Astrocyte (in vitro differentiated cells and primary cell): ENCODE measurements around the gene TERB2. TPM values are rescaled to one million over a fixed set of nuclear protein-coding genes. Genes with fewer than 3 reads are reported as not detected.
A peak's percentile ranks its signal among the peaks of the same experiment; 100 is the strongest.
"Not testable (repeated sequence)": the region's sequence is repeated elsewhere in the genome, so short reads cannot be mapped to it uniquely, and the experiment has no call there.

Source experiments
- DNase-seq: peaks from one replicate; pipeline ENCODE4 v3.0.0-alpha.2; 2010; ENCODE audit warnings: low read depth
- FAIRE-seq: peaks from 2 replicates; lab custom pipeline; 2011; peaks lifted over from hg19 to GRCh38; lab: Jason Lieb, UNC
- H2AFZ ChIP-seq: 2 replicates; pipeline ENCODE4 v1.6.0; 2012; ENCODE audit warnings: low read depth, low read length, inconsistent platforms
- H3K27ac ChIP-seq: 2 replicates; pipeline ENCODE4 v1.5.1; 2011; ENCODE audit warnings: low read depth, low read length, inconsistent platforms
- H3K27me3 ChIP-seq: 2 replicates; pipeline ENCODE4 v1.6.0; 2011; ENCODE audit warnings: low read length, inconsistent platforms; ENCODE audit not compliant: insufficient read depth
- H3K36me3 ChIP-seq: 2 replicates; pipeline ENCODE4 v1.5.1; 2011; ENCODE audit warnings: low read length, inconsistent platforms; ENCODE audit not compliant: insufficient read depth
- H3K4me1 ChIP-seq: 2 replicates; pipeline ENCODE4 v1.5.1; 2011; ENCODE audit warnings: low read length, inconsistent platforms; ENCODE audit not compliant: insufficient read depth
- H3K4me2 ChIP-seq: 2 replicates; pipeline ENCODE4 v1.6.0; 2012; ENCODE audit warnings: low read length, inconsistent platforms
- H3K4me3 ChIP-seq: 2 replicates; pipeline ENCODE4 v1.5.1; 2011; ENCODE audit warnings: low read depth, mild to moderate bottlenecking, low read length, inconsistent platforms; ENCODE audit not compliant: insufficient read depth
- H3K79me2 ChIP-seq: 2 replicates; pipeline ENCODE4 v1.6.0; 2012; ENCODE audit warnings: mild to moderate bottlenecking, low read length, inconsistent platforms; ENCODE audit not compliant: insufficient read depth
- H3K9ac ChIP-seq: 2 replicates; pipeline ENCODE4 v1.6.0; 2012; ENCODE audit warnings: mild to moderate bottlenecking, low read length, inconsistent platforms
- H3K9me3 ChIP-seq: 2 replicates; pipeline ENCODE4 v1.5.1; 2012; ENCODE audit warnings: low read depth, mild to moderate bottlenecking, low read length, inconsistent platforms; ENCODE audit not compliant: insufficient read depth
- H4K20me1 ChIP-seq: 2 replicates; pipeline ENCODE4 v1.6.0; 2012; ENCODE audit warnings: low read length, inconsistent platforms; ENCODE audit not compliant: insufficient read depth
- H3K27ac Mint-ChIP-seq: one replicate; pipeline ENCODE4 v1.8.0; 2021; ENCODE audit warnings: mild to moderate bottlenecking, mixed read lengths; ENCODE audit not compliant: unreplicated experiment
- H3K27me3 Mint-ChIP-seq: one replicate; pipeline ENCODE4 v1.8.0; 2021; ENCODE audit warnings: low read depth, mixed read lengths; ENCODE audit not compliant: unreplicated experiment
- H3K36me3 Mint-ChIP-seq: one replicate; pipeline ENCODE4 v1.8.0; 2021; ENCODE audit warnings: low read depth, mixed read lengths; ENCODE audit not compliant: unreplicated experiment
- H3K4me1 Mint-ChIP-seq: one replicate; pipeline ENCODE4 v1.8.0; 2021; ENCODE audit warnings: low read depth, mixed read lengths; ENCODE audit not compliant: unreplicated experiment
- H3K4me3 Mint-ChIP-seq: one replicate; pipeline ENCODE4 v1.8.0; 2021; ENCODE audit warnings: mild to moderate bottlenecking, moderate library complexity, mixed read lengths; ENCODE audit not compliant: unreplicated experiment
- H3K9me3 Mint-ChIP-seq: one replicate; pipeline ENCODE4 v1.8.0; 2021; ENCODE audit warnings: mild to moderate bottlenecking, mixed read lengths; ENCODE audit not compliant: unreplicated experiment
- EZH2 ChIP-seq: IDR thresholded peaks from 2 replicates; pipeline ENCODE4 v1.6.1; 2012; ENCODE audit warnings: mild to moderate bottlenecking, low read length, inconsistent platforms; ENCODE audit not compliant: insufficient read depth
- total RNA-seq: library from RNA; stranded (reverse); gene quantifications from 2 replicates; pipeline ENCODE4 v1.2.1, GENCODE V29; 2021
- TF ChIP-seq, protein P1 (sequence below): IDR thresholded peaks from 2 replicates; pipeline ENCODE4 v1.5.1; 2011; ENCODE audit warnings: low read depth, mild to moderate bottlenecking, inconsistent platforms, low read length, moderate library complexity; ENCODE audit not compliant: insufficient read depth

TERB2 gene
- total RNA-seq, 1 donor from 2014 or later: not detected

GRCh38 chr15:45023659-45024225 lies 67.3 kb downstream of the TERB2 start:
- Mint-ChIP-seq H3K27ac (peak overlapping the region; percentile 34), H3K36me3 (peaks cover 4% of the 10 kb centered on the region), H3K4me1 (peaks cover 3% of the 10 kb centered on the region), H3K4me3 (peak overlapping the region; percentile 89), H3K27me3 (peaks cover 14% of the 10 kb centered on the region), H3K9me3 (no peaks in the 10 kb centered on the region)
- DNase-seq (no peak), FAIRE-seq (no peak)
- Histone ChIP-seq H3K79me2 (no peaks in the 10 kb centered on the region), H2AFZ (peak overlapping the region; percentile 100), H3K4me1 (peaks cover 10% of the 10 kb centered on the region), H4K20me1 (no peaks in the 10 kb centered on the region), H3K4me2 (peak overlapping the region; percentile 96), H3K9ac (peak overlapping the region; percentile 86), H3K4me3 (peak overlapping the region; percentile 79), H3K27ac (no peak overlapping the region), H3K9me3 (no peaks in the 10 kb centered on the region), H3K27me3 (no peaks in the 10 kb centered on the region), H3K36me3 (no peaks in the 10 kb centered on the region)
- TF ChIP-seq, protein P1, sequence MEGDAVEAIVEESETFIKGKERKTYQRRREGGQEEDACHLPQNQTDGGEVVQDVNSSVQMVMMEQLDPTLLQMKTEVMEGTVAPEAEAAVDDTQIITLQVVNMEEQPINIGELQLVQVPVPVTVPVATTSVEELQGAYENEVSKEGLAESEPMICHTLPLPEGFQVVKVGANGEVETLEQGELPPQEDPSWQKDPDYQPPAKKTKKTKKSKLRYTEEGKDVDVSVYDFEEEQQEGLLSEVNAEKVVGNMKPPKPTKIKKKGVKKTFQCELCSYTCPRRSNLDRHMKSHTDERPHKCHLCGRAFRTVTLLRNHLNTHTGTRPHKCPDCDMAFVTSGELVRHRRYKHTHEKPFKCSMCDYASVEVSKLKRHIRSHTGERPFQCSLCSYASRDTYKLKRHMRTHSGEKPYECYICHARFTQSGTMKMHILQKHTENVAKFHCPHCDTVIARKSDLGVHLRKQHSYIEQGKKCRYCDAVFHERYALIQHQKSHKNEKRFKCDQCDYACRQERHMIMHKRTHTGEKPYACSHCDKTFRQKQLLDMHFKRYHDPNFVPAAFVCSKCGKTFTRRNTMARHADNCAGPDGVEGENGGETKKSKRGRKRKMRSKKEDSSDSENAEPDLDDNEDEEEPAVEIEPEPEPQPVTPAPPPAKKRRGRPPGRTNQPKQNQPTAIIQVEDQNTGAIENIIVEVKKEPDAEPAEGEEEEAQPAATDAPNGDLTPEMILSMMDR: no peak
- no peak for TF ChIP-seq EZH2

DNA sequence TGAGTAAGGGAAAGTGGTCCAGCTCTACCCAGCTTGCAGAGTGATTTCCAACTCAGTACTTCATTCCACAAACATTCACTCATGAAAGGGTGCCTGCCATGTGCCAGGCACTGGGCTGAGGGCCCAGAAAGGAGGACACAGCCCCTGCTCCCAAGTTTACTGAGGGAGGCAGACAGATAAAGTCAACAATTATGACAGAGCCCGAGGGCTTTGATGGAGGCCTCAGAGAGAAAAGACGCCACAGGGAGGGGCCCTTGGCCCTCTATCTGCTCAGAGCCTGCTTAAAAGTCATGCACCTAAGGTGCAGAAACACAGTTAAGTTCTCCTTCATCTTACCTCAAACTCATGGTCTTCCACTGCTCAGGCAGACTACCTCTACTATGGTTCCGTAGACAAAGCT lies 68.2 kb downstream of the TERB2 start:
- H4K20me1 ChIP-seq, FAIRE-seq, H3K4me3 ChIP-seq, H3K9me3 ChIP-seq, H3K79me2 ChIP-seq, H3K4me1 Mint-ChIP-seq, H3K4me1 ChIP-seq, H3K27me3 ChIP-seq, H2AFZ ChIP-seq, H3K36me3 Mint-ChIP-seq, H3K9ac ChIP-seq, H3K4me2 ChIP-seq, H3K9me3 Mint-ChIP-seq, H3K36me3 ChIP-seq, DNase-seq, H3K27me3 Mint-ChIP-seq, H3K4me3 Mint-ChIP-seq, H3K27ac Mint-ChIP-seq, H3K27ac ChIP-seq: not testable (repeated sequence)

- not testable (repeated sequence) for H3K4me2 ChIP-seq, H3K4me3 ChIP-seq, DNase-seq, H4K20me1 ChIP-seq, H2AFZ ChIP-seq, H3K27me3 Mint-ChIP-seq, H3K9me3 ChIP-seq, FAIRE-seq, H3K27ac Mint-ChIP-seq, H3K36me3 ChIP-seq, H3K9me3 Mint-ChIP-seq, H3K27ac ChIP-seq, H3K9ac ChIP-seq, H3K4me1 ChIP-seq, H3K4me1 Mint-ChIP-seq, H3K4me3 Mint-ChIP-seq, H3K27me3 ChIP-seq, H3K79me2 ChIP-seq
- peaks cover 12% of the 10 kb centered on the region for H3K36me3 Mint-ChIP-seq
Observed at GRCh38 chr15:45025627-45026026, 69.1 kb downstream of the TERB2 start.
